ENCODE data around the gene RNF182. TPM values are rescaled to one million over a fixed set of nuclear protein-coding genes. Genes with fewer than 3 reads are reported as not detected.

RNF182 gene
- total and polyA plus RNA-seq, 9 of the 15 experiments (the other 6 are each of a cell fraction or from before 2014, with no cell fraction given) = 12.8 to 22.8 (median 17.5) TPM

DNA sequence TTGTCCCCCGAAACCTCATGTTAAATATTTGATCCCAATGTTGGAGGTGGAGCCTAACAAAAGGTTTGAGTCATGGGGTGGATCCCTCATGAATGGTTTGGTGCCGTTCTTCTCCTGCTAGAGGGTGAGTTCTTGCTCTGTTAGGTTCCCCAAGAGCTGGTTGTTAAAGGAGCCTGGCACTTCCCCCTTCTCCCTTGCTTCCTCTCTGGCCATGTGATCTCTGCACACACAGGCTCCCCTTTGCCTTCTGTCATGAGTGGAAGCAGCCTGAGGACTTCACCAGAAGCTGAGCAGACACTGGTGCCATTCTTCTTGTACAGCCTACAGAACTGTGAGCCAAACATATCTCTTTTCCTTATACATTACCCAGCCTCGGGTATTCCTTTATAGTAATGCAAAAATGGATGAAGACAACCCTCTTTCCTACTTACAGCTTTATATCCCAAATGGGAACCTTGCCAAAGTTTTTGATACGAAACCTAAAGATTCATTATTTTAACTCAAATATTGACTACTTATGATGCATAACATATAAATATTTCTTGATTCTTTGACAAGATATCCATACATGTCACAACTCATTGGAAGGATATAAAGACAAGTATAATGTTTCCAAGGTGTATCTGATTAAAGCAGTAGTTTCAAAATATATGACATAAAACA is 61.0 kb downstream of the RNF182 start (continued):
- no peak for TF ChIP-seq STAT6 (CRISPR knock-in tag; IDR thresholded peaks at IDR 0.05)
- TF ChIP-seq BHLHE40 (IDR thresholded peaks at IDR 0.05; ENCODE audit: low read length) = 0 out of 2 replicates have a peak, but pooled peaks have one; percentile 17
- peak; percentile 31; the same call in 1 of the 2 replicates for TF ChIP-seq XRCC3 (IDR thresholded peaks at IDR 0.05)
- TF ChIP-seq, protein P1, sequence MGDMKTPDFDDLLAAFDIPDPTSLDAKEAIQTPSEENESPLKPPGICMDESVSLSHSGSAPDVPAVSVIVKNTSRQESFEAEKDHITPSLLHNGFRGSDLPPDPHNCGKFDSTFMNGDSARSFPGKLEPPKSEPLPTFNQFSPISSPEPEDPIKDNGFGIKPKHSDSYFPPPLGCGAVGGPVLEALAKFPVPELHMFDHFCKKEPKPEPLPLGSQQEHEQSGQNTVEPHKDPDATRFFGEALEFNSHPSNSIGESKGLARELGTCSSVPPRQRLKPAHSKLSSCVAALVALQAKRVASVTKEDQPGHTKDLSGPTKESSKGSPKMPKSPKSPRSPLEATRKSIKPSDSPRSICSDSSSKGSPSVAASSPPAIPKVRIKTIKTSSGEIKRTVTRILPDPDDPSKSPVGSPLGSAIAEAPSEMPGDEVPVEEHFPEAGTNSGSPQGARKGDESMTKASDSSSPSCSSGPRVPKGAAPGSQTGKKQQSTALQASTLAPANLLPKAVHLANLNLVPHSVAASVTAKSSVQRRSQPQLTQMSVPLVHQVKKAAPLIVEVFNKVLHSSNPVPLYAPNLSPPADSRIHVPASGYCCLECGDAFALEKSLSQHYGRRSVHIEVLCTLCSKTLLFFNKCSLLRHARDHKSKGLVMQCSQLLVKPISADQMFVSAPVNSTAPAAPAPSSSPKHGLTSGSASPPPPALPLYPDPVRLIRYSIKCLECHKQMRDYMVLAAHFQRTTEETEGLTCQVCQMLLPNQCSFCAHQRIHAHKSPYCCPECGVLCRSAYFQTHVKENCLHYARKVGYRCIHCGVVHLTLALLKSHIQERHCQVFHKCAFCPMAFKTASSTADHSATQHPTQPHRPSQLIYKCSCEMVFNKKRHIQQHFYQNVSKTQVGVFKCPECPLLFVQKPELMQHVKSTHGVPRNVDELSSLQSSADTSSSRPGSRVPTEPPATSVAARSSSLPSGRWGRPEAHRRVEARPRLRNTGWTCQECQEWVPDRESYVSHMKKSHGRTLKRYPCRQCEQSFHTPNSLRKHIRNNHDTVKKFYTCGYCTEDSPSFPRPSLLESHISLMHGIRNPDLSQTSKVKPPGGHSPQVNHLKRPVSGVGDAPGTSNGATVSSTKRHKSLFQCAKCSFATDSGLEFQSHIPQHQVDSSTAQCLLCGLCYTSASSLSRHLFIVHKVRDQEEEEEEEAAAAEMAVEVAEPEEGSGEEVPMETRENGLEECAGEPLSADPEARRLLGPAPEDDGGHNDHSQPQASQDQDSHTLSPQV (IDR thresholded peaks at IDR 0.05) = peak; percentile 91
- no peak for TF ChIP-seq PHTF2 (CRISPR knock-in tag; IDR thresholded peaks at IDR 0.05)
- peak; percentile 24; the same call in 1 of the 2 replicates for TF ChIP-seq MAFK (IDR thresholded peaks at IDR 0.05; ENCODE audit: low read length)
- peak; percentile 64; the same call in 1 of the 2 replicates for TF ChIP-seq NFE2 (IDR thresholded peaks at IDR 0.05; ENCODE audit: low read depth)
- TF ChIP-seq HDAC1 (IDR thresholded peaks at IDR 0.05) = no peak
- TF ChIP-seq, protein P2, sequence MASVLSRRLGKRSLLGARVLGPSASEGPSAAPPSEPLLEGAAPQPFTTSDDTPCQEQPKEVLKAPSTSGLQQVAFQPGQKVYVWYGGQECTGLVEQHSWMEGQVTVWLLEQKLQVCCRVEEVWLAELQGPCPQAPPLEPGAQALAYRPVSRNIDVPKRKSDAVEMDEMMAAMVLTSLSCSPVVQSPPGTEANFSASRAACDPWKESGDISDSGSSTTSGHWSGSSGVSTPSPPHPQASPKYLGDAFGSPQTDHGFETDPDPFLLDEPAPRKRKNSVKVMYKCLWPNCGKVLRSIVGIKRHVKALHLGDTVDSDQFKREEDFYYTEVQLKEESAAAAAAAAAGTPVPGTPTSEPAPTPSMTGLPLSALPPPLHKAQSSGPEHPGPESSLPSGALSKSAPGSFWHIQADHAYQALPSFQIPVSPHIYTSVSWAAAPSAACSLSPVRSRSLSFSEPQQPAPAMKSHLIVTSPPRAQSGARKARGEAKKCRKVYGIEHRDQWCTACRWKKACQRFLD (CRISPR knock-in tag; IDR thresholded peaks at IDR 0.05) = no peak
- TF ChIP-seq GTF2F1 (IDR thresholded peaks at IDR 0.05; ENCODE audit: low read depth, low read length) = 0 out of 2 replicates have a peak, but pooled peaks have one; percentile 18
- no peak for TF ChIP-seq ARNT (IDR thresholded peaks at IDR 0.05)
- no peak for TF ChIP-seq NFIX (CRISPR knock-in tag; IDR thresholded peaks at IDR 0.05; ENCODE audit: low read depth)
